KMS-11 (cell line): ENCODE results near the gene PLOD2.

Experiments used
- H2AFZ ChIP-seq: fragments of 200-600 bp; sonication (generic); 2 replicates; pipeline ENCODE4 v1.6.1; 2016; ENCODE audit warnings: antibody characterized with exemption, mixed run types, low read depth
- H3K27ac ChIP-seq: fragments of 200-600 bp; sonication (generic); 2 replicates; pipeline ENCODE4 v1.6.1; 2016; ENCODE audit warnings: mild to moderate bottlenecking, mixed run types
- H3K27me3 ChIP-seq: fragments of 200-600 bp; sonication (generic); 2 replicates; pipeline ENCODE4 v1.6.1; 2017; ENCODE audit warnings: mild to moderate bottlenecking, low read depth, mixed run types, moderate library complexity; ENCODE audit not compliant: insufficient read depth
- H3K36me3 ChIP-seq: fragments of 200-600 bp; sonication (generic); 2 replicates; pipeline ENCODE4 v1.6.1; 2017; ENCODE audit warnings: mild to moderate bottlenecking, mixed run types; ENCODE audit not compliant: insufficient read depth
- H3K4me1 ChIP-seq: fragments of 200-600 bp; sonication (generic); 2 replicates; pipeline ENCODE4 v1.6.1; 2016; ENCODE audit warnings: mild to moderate bottlenecking, low read depth, mixed run types; ENCODE audit not compliant: poor library complexity, severe bottlenecking
- H3K4me2 ChIP-seq: fragments of 200-600 bp; sonication (generic); 2 replicates; pipeline ENCODE4 v1.7.0; 2016; ENCODE audit warnings: mild to moderate bottlenecking, mixed run types
- H3K4me3 ChIP-seq: fragments of 200-600 bp; sonication (generic); IDR thresholded peaks from 2 replicates; pipeline ENCODE4 v1.6.1; 2017; ENCODE audit warnings: low read depth, low read length, mixed read lengths; ENCODE audit not compliant: insufficient read depth
- H3K79me2 ChIP-seq: fragments of 200-600 bp; sonication (generic); 2 replicates; pipeline ENCODE4 v1.6.1; 2016; ENCODE audit warnings: low read depth, mixed run types; ENCODE audit not compliant: insufficient read depth
- H3K9ac ChIP-seq: fragments of 200-600 bp; sonication (generic); 2 replicates; pipeline ENCODE4 v1.6.1; 2016; ENCODE audit warnings: mild to moderate bottlenecking, mixed run types
- H4K20me1 ChIP-seq: fragments of 200-600 bp; sonication (generic); 2 replicates; pipeline ENCODE4 v1.6.1; 2016; ENCODE audit warnings: mild to moderate bottlenecking, mixed run types; ENCODE audit not compliant: insufficient read depth
- TF ChIP-seq, protein P1 (sequence below): fragments of 200-600 bp; sonication (generic); conservative IDR thresholded peaks from 2 replicates; pipeline ENCODE4 v1.6.1; 2017; ENCODE audit warnings: low read depth, mild to moderate bottlenecking, antibody characterized with exemption, low read length, moderate library complexity, mixed read lengths

The PLOD2 gene

GRCh38 chr3:146067048-146067447, 93.9 kb downstream of the PLOD2 start:
- no peak overlapping the region for H3K4me2 ChIP-seq

GRCh38 chr3:146065573-146066006, 95.4 kb downstream of the PLOD2 start:
- Histone ChIP-seq H3K9ac (no peak overlapping the region), H4K20me1 (no peaks in the 10 kb centered on the region), H3K4me3 (no peak overlapping the region), H3K27me3 (no peaks in the 10 kb centered on the region), H3K27ac (no peak overlapping the region), H3K79me2 (no peaks in the 10 kb centered on the region), H3K4me2 (no peak overlapping the region), H3K36me3 (no peaks in the 10 kb centered on the region), H2AFZ (no peak overlapping the region), H3K4me1 (no peaks in the 10 kb centered on the region)
- TF ChIP-seq, protein P1, sequence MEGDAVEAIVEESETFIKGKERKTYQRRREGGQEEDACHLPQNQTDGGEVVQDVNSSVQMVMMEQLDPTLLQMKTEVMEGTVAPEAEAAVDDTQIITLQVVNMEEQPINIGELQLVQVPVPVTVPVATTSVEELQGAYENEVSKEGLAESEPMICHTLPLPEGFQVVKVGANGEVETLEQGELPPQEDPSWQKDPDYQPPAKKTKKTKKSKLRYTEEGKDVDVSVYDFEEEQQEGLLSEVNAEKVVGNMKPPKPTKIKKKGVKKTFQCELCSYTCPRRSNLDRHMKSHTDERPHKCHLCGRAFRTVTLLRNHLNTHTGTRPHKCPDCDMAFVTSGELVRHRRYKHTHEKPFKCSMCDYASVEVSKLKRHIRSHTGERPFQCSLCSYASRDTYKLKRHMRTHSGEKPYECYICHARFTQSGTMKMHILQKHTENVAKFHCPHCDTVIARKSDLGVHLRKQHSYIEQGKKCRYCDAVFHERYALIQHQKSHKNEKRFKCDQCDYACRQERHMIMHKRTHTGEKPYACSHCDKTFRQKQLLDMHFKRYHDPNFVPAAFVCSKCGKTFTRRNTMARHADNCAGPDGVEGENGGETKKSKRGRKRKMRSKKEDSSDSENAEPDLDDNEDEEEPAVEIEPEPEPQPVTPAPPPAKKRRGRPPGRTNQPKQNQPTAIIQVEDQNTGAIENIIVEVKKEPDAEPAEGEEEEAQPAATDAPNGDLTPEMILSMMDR: peak; percentile 92

More at GRCh38 chr3:146067048-146067447, 93.9 kb downstream of the PLOD2 start:
- Histone ChIP-seq H3K79me2 (no peaks in the 10 kb centered on the region), H4K20me1 (no peaks in the 10 kb centered on the region), H3K4me1 (no peaks in the 10 kb centered on the region), H3K27me3 (no peaks in the 10 kb centered on the region), H3K27ac (no peak overlapping the region), H3K9ac (no peak overlapping the region), H3K4me3 (no peak overlapping the region), H2AFZ (no peak overlapping the region), H3K36me3 (no peaks in the 10 kb centered on the region)
- TF ChIP-seq, protein P1: no peak

- H3K36me3 ChIP-seq: no peaks in the 10 kb centered on the region
- TF ChIP-seq, protein P1: no peak
- no peaks in the 10 kb centered on the region for H3K79me2 ChIP-seq
- no peaks in the 10 kb centered on the region for H3K4me1 ChIP-seq
- H3K27ac ChIP-seq: no peak overlapping the region
- H3K4me3 ChIP-seq: no peak overlapping the region
- H4K20me1 ChIP-seq: no peaks in the 10 kb centered on the region
- no peak overlapping the region for H2AFZ ChIP-seq
- no peak overlapping the region for H3K4me2 ChIP-seq
- no peaks in the 10 kb centered on the region for H3K27me3 ChIP-seq
- H3K9ac ChIP-seq: no peak overlapping the region
Observed at GRCh38 chr3:146058241-146058640, 102.7 kb downstream of the PLOD2 start.

GRCh38 chr3:146052791-146053310, 108.1 kb downstream of the PLOD2 start:
- H3K36me3 ChIP-seq: no peaks in the 10 kb centered on the region
- TF ChIP-seq, protein P1: no peak
- H3K79me2 ChIP-seq: no peaks in the 10 kb centered on the region

More at GRCh38 chr3:146052791-146053310, 108.1 kb downstream of the PLOD2 start:
- no peak overlapping the region for H3K4me2 ChIP-seq
- H3K4me3 ChIP-seq: no peak overlapping the region
- H3K4me1 ChIP-seq: no peaks in the 10 kb centered on the region
- no peak overlapping the region for H3K27ac ChIP-seq
- H4K20me1 ChIP-seq: no peaks in the 10 kb centered on the region
- no peaks in the 10 kb centered on the region for H3K27me3 ChIP-seq
- H3K9ac ChIP-seq: no peak overlapping the region
- H2AFZ ChIP-seq: no peak overlapping the region
